Stimulated activated CD4-positive, alpha-beta T cell treated with anti-CD3 and anti-CD28 coated beads, Interleukin-4, amount 100 ng/mL, for 4 hours (primary cell): Measurements from ENCODE around the gene ETFBKMT.

Source experiments
- DNase-seq, 2 experiments: peaks; one replicate each; pipeline ENCODE4 v3.0.0-alpha.2; 2020

ETFBKMT gene

GRCh38 chr12:31659087-31659942 lies at the start of gene ETFBKMT:
Gene ETFBKMT (plus strand): TSS chr12:31659688. CDS start chr12:31661954, 2,266 bp downstream.
- DNase-seq: peak; percentile 86 to 95

GRCh38 chr12:31612819-31613218 lies 46.7 kb upstream of the ETFBKMT start:
- DNase-seq: no peak

GRCh38 chr12:31618228-31619025 lies 41.1 kb upstream of the ETFBKMT start:
- DNase-seq: no peak

- DNase-seq: no peak
These were observed 39.2 kb upstream of the ETFBKMT start for GRCh38 chr12:31620311-31620710.

GRCh38 chr12:31622038-31622437 lies 37.5 kb upstream of the ETFBKMT start:
- no peak for DNase-seq

- no peak for DNase-seq
These were observed 33.1 kb upstream of the ETFBKMT start for GRCh38 chr12:31626270-31626995.

GRCh38 chr12:31627456-31628054 lies 31.9 kb upstream of the ETFBKMT start:
- DNase-seq: no peak

- no peak for DNase-seq
These were observed 29.4 kb upstream of the ETFBKMT start for GRCh38 chr12:31629756-31630732.

GRCh38 chr12:31631023-31631724 lies 28.3 kb upstream of the ETFBKMT start:
- DNase-seq: no peak

GRCh38 chr12:31631809-31632208 lies 27.7 kb upstream of the ETFBKMT start:
- no peak for DNase-seq

- DNase-seq: no peak
These were observed 26.0 kb upstream of the ETFBKMT start for GRCh38 chr12:31633464-31633863.

GRCh38 chr12:31634620-31635019 lies 24.9 kb upstream of the ETFBKMT start:
- no peak for DNase-seq

GRCh38 chr12:31641509-31642090 lies 17.9 kb upstream of the ETFBKMT start:
- DNase-seq: no peak

- DNase-seq: no peak
These were observed 15.0 kb upstream of the ETFBKMT start for GRCh38 chr12:31644536-31644935.

GRCh38 chr12:31645924-31646323 lies 13.6 kb upstream of the ETFBKMT start:
- DNase-seq: no peak

- no peak for DNase-seq
These were observed 12.4 kb upstream of the ETFBKMT start for GRCh38 chr12:31647086-31647491.

GRCh38 chr12:31650918-31651317 lies 8.6 kb upstream of the ETFBKMT start:
- DNase-seq: no peak

- no peak for DNase-seq
These were observed 7.5 kb upstream of the ETFBKMT start for GRCh38 chr12:31651893-31652521.

- no peak for DNase-seq
These were observed 4.3 kb upstream of the ETFBKMT start for GRCh38 chr12:31655208-31655607.

GRCh38 chr12:31655792-31656191 lies 3.7 kb upstream of the ETFBKMT start:
- DNase-seq: no peak
